HG02981 (cell line): Measurements from ENCODE around the gene DDX49.
"Not testable (repeated sequence)": the region's sequence is repeated elsewhere in the genome, so short reads cannot be mapped to it uniquely, and the experiment has no call there.

Experiments
- ATAC-seq: cut with Tn5 transposase; IDR thresholded peaks from one replicate; pipeline ENCODE4 v1.9.1; 2021; ENCODE audit warnings: mild to moderate bottlenecking, moderate library complexity; ENCODE audit not compliant: unreplicated experiment

DDX49 gene

DNA sequence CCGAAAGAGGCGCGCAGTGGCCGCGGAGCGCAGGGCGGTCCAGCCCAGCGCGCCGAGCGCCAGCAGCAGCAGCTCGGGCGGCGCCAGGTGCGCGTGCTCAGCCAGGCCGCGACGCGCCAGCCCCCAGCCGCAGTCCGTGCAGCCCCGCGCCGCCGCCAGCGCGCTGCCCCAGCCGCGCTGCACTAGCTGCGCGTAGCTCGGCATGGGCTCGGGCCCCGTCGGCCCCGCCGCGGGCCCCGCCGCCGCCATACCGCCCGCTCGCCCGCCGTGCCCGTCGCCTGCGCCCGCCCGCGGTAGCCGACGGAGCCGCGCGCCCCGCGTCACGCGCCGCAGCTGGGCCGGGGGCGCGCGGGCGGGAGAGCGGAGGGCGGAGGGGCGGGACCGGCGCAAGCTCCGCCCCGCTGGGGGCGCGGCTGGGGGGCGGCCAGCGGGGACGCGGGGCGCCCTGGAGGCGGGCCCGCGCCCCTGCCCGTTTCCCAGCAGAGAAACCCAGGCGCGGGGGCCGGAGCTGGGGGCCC, 23.6 kb upstream of the DDX49 start, which contains the start of gene CERS1:
CERS1 (minus strand) TSS at position 335 of the 518 bp plus-strand sequence; CDS start at position 249, 86 bp downstream.
- ATAC-seq, result no peak

GRCh38 chr19:18896421-18896841, 23.1 kb upstream of the DDX49 start:
- no peak for ATAC-seq

- no peak for ATAC-seq
Observed at GRCh38 chr19:18897094-18898029, 22.2 kb upstream of the DDX49 start.

GRCh38 chr19:18898081-18898606, 21.4 kb upstream of the DDX49 start:
- no peak for ATAC-seq

DNA sequence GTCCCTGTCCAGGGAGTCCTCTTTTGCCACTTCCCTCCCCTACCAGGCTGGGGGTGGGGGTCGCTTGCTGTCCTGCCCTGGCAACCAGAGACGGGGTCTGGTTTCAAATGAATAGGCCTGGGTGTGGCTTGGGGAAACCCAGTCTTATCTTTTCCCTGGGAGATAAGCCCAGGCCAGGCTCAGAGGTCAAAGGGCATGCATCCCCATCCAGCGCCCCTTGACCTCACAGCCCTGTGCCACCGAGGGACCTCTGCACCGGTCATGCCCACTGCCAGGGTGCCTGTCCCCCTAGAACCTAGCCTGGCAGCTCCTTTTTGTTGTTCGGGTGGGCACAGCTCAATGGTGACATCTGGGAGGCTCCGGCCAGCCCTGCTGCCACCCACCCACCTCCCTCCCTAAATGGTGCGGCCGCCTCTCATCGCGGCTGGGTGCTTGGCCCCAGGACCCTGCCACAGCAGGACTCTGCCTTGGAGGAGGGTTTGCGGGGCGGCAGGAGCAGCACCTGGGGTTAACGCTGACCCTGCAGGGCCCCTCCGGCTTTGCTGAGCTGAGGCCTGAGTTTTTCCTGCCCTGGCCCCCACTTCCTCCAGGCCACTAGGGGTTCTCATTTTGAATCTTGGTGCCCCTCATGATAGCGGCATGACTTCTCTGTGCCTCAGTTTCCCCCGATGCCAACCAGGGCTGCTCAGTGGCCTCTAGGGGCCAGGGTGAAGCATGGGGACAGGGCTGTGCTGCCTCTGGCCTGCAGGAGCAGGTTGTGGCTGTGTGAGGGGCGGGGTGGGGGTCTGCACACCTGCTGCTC, 20.7 kb upstream of the DDX49 start:
- no peak for ATAC-seq

- no peak for ATAC-seq
Observed at GRCh38 chr19:18899624-18900560, 19.6 kb upstream of the DDX49 start.

DNA sequence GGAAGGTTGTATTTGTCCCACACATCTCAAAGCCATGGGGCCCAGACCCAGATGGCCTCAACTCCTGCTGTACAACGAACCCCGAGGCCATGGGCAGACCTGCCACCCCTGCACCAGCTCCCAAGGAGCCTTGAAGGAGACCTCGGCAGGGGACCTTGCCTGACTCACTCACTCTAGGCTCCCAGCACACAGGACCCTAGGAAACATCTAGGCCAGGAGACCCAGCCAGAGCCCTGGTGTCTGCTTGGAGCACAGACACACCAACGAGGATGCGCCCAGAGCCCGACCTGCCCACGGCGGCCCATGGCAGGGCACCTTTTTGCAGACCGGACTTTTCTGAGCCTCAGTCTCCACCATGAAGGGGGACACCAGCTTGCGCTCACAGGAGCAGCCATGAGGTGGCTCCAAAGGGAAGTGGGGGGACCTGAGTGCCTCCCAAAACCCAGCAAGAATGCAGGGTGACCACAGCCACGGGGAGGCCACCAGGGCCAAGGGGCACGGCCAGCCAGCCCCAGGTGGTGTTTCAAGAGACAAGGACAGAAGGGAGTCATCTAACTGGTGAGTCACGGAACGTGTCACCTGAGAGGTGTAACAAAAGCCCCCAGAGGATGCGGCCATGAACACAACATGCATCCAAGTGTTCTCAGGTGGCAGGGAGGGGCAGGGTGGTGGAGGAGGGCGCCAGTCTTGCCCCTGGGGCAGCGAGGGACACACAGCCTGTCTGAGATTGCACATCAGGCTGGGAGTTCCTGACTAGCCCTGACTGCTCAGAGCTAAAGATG, 18.6 kb upstream of the DDX49 start:
- ATAC-seq, result no peak

- ATAC-seq, result no peak
Observed at GRCh38 chr19:18901491-18901890, 18.0 kb upstream of the DDX49 start.

DNA sequence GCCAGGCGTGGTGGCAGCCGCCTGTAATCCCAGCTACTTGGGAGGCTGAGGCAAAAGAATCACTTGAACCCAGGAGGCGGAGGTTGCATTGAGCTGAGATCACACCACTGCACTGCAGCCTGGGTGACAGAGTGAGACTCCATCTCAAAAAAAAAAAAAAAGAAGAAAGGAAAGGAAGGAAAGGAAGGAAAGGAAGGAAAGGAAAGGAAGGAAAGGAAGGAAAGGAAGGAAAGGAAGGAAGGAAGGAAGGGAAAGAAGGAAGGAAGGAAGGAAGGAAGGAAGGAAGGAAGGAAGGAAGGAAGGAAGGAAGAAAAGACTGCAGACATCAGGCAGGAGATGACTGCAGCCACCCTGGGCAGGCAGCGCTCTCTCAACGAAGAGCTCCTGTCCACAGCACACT, 17.0 kb upstream of the DDX49 start:
- not testable (repeated sequence) for ATAC-seq

GRCh38 chr19:18903156-18904037, 16.1 kb upstream of the DDX49 start:
- ATAC-seq, result no peak

GRCh38 chr19:18904334-18905057, 15.0 kb upstream of the DDX49 start:
- ATAC-seq, result no peak

DNA sequence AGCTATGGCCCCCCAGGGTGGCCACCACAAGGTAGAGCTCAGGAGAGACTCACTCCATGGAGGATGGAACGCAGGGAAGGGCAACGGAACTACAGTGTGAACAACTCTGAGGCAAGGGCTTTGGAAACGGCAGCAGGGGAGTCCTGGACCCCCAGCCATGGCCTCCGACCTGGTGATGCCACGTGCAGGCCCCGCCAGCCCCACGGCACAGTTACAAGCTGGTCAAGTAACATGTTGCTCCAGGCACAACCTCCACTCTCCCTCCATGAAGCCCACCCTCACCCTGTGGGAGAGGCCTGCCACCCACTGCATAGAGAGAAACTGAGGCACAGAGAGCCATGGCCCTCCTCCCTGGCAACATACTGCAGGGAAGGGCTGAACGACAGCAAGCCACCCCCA, 14.5 kb upstream of the DDX49 start:
- no peak for ATAC-seq

DNA sequence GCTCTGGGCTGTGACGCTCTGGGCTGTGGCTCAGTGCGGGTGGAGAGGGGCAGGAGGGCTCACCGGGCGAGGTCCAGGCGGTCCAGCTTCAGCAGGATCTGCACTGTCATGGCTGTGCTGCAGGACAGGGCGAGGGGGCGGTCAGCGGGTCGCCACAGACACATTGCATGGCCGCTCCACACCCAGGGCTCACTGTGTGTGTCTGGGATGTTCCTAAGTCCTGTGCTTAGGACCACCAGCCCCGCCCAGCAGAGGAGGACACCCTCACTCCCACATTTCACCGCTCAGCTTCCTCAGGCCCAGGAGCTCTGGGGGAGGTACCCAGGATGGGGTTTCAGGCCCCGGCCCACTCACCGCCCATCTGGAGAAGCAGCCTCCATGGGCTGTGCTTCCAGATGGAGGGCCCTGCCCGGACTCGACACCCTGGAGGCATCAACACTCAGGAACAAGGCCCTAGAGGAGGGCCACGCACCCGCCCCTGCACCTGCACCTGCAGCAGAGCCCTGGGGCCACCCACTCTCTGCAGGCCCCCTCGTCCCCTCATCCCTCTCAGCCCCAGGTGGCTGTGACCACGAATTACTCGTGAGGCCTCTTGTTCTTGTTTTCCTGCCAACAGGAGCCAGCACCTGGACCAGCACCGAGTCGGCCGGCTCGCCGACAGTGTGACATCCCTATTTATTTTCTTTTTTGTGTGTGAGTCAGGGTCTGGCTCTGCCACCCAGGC, 13.8 kb upstream of the DDX49 start:
- ATAC-seq, result no peak

- ATAC-seq, result no peak
Observed at GRCh38 chr19:18906605-18907519, 12.7 kb upstream of the DDX49 start.

- ATAC-seq, result no peak
Observed at GRCh38 chr19:18908917-18909619, 10.4 kb upstream of the DDX49 start.
